Fibroblast of lung (primary cell): ENCODE measurements around the gene MYH15. TPM values are rescaled to one million over a fixed set of nuclear protein-coding genes. Genes with fewer than 3 reads are reported as not detected.

ENCODE experiments used
- DNase-seq, 2 donors: peaks; one replicate each; pipeline versions ENCODE4 v3.0.0 to v3.0.0-alpha.2; 2010; ENCODE audit warnings: low read depth in 2 of 2
- H2AFZ ChIP-seq: 2 replicates; pipeline ENCODE4 v1.5.1; 2012; ENCODE audit warnings: low read length, control low read depth, inconsistent platforms
- H3K27ac ChIP-seq: 2 replicates; pipeline ENCODE4 v1.5.1; 2011; ENCODE audit warnings: low read length, control low read depth; ENCODE audit not compliant: insufficient read depth
- H3K27me3 ChIP-seq: 2 replicates; pipeline ENCODE4 v1.5.1; 2011; ENCODE audit warnings: mild to moderate bottlenecking, low read length; ENCODE audit not compliant: control insufficient read depth, insufficient read depth
- H3K36me3 ChIP-seq: 2 replicates; pipeline ENCODE4 v1.5.1; 2011; ENCODE audit warnings: low read length; ENCODE audit not compliant: control insufficient read depth, insufficient read depth
- H3K4me1 ChIP-seq: 2 replicates; pipeline ENCODE4 v1.5.1; 2011; ENCODE audit warnings: low read length; ENCODE audit not compliant: control insufficient read depth, insufficient read depth; ENCODE audit errors: extremely low read depth
- H3K4me2 ChIP-seq: 2 replicates; pipeline ENCODE4 v1.5.1; 2011; ENCODE audit warnings: low read length, control low read depth; ENCODE audit not compliant: insufficient read depth; ENCODE audit errors: extremely low read depth
- H3K4me3 ChIP-seq, 4 experiments: fragments of 200-600 bp in 1 of 4; sonication (generic) in 1 of 4; replicated peaks in 1 of 4; 2 replicates each; pipeline ENCODE4 v1.5.1; 2011 to 2016; ENCODE audit warnings: low read length in 4 of 4, low read depth in 3 of 4, mild to moderate bottlenecking in 3 of 4, control low read depth in 2 of 4, inconsistent platforms in 1 of 4, mixed read lengths in 1 of 4; ENCODE audit not compliant: insufficient read depth in 1 of 4; ENCODE audit errors: control extremely low read depth in 1 of 4
- H3K79me2 ChIP-seq: 2 replicates; pipeline ENCODE4 v1.5.1; 2012; ENCODE audit warnings: mild to moderate bottlenecking, low read length, inconsistent platforms; ENCODE audit not compliant: control insufficient read depth, insufficient read depth
- H3K9ac ChIP-seq: 2 replicates; pipeline ENCODE4 v1.5.1; 2011; ENCODE audit warnings: mild to moderate bottlenecking, low read length, control low read depth; ENCODE audit not compliant: insufficient read depth
- H3K9me3 ChIP-seq: 2 replicates; pipeline ENCODE4 v1.5.1; 2012; ENCODE audit warnings: low read depth, low read length; ENCODE audit not compliant: control insufficient read depth, insufficient read depth
- H4K20me1 ChIP-seq: 2 replicates; pipeline ENCODE4 v1.5.1; 2011; ENCODE audit warnings: low read length; ENCODE audit not compliant: control insufficient read depth, insufficient read depth; ENCODE audit errors: extremely low read depth
- CTCF ChIP-seq, 2 donors: IDR thresholded peaks in 1 of 2; conservative IDR thresholded peaks in 1 of 2; 1 replicate in 1 of 2; 2 replicates in 1 of 2; pipeline ENCODE4 v1.5.1; 2011 to 2012; ENCODE audit warnings: low read length in 2 of 2, control low read depth in 1 of 2, inconsistent platforms in 1 of 2, low read depth in 1 of 2, mild to moderate bottlenecking in 1 of 2
- EZH2 ChIP-seq: IDR thresholded peaks from 2 replicates; pipeline ENCODE4 v1.5.1; 2012; ENCODE audit warnings: low read length, control low read depth, mild to moderate bottlenecking; ENCODE audit errors: missing control alignments
- polyA plus RNA-seq, 2 donors: library from polyadenylated mRNA; depleted of rRNA in 1 of 2; stranded (reverse) in 1 of 2; unstranded in 1 of 2; fragments of >200 nt; gene quantifications; 2 replicates each; pipeline ENCODE4 v1.2.1, GENCODE V29; 2011 to 2012; ENCODE audit warnings: missing spikeins in 1 of 2
- total RNA-seq: library from RNA; depleted of rRNA; stranded (reverse); fragments of >200 nt; gene quantifications from 2 replicates; pipeline ENCODE4 v1.2.1, GENCODE V29; 2014

Gene MYH15
- total and polyA plus RNA-seq, 2 donors (not counting 1 experiment from before 2014, with no cell fraction given), result 0.05 to 0.17 TPM

GRCh38 chr3:108398510-108398909 lies 111.9 kb downstream of the MYH15 start:
- Histone ChIP-seq H4K20me1 (no peaks in the 10 kb centered on the region), H3K27ac (no peak overlapping the region), H3K4me2 (no peak overlapping the region), H3K4me3 (no peak overlapping the region), H2AFZ (no peak overlapping the region), H3K27me3 (no peaks in the 10 kb centered on the region), H3K79me2 (no peaks in the 10 kb centered on the region), H3K36me3 (no peaks in the 10 kb centered on the region), H3K4me1 (no peaks in the 10 kb centered on the region), H3K9ac (no peak overlapping the region), H3K9me3 (no peaks in the 10 kb centered on the region)
- TF ChIP-seq CTCF (conservative IDR thresholded peaks at IDR 0.05 in 1 of 2, IDR thresholded peaks at IDR 0.05 in 1 of 2; ENCODE audit: low read depth in 1 of 2, low read length in 2 of 2) (no peak), EZH2 (no peak)
- no peak for DNase-seq

GRCh38 chr3:108396336-108396735 lies 114.1 kb downstream of the MYH15 start:
- no peak for DNase-seq
- H3K4me3 ChIP-seq, result no peak overlapping the region
- H3K4me1 ChIP-seq, result no peaks in the 10 kb centered on the region
- no peaks in the 10 kb centered on the region for H3K36me3 ChIP-seq
- no peak overlapping the region for H2AFZ ChIP-seq
- no peak for TF ChIP-seq EZH2
- no peak for TF ChIP-seq CTCF (conservative IDR thresholded peaks at IDR 0.05 in 1 of 2, IDR thresholded peaks at IDR 0.05 in 1 of 2; ENCODE audit: low read depth in 1 of 2, low read length in 2 of 2)
- no peak overlapping the region for H3K4me2 ChIP-seq
- no peaks in the 10 kb centered on the region for H3K9me3 ChIP-seq
- H3K79me2 ChIP-seq, result no peaks in the 10 kb centered on the region
- H3K9ac ChIP-seq, result no peak overlapping the region
- H3K27me3 ChIP-seq, result no peaks in the 10 kb centered on the region
- no peak overlapping the region for H3K27ac ChIP-seq
- H4K20me1 ChIP-seq, result no peaks in the 10 kb centered on the region

- Histone ChIP-seq H3K4me1 (no peaks in the 10 kb centered on the region), H3K9me3 (no peaks in the 10 kb centered on the region), H3K4me2 (no peak overlapping the region), H2AFZ (no peak overlapping the region), H3K27me3 (no peaks in the 10 kb centered on the region), H4K20me1 (no peaks in the 10 kb centered on the region), H3K9ac (no peak overlapping the region), H3K36me3 (no peaks in the 10 kb centered on the region), H3K4me3 (no peak overlapping the region), H3K27ac (no peak overlapping the region), H3K79me2 (no peaks in the 10 kb centered on the region)
- TF ChIP-seq CTCF (conservative IDR thresholded peaks at IDR 0.05 in 1 of 2, IDR thresholded peaks at IDR 0.05 in 1 of 2; ENCODE audit: low read depth in 1 of 2, low read length in 2 of 2) (no peak), EZH2 (no peak)
- DNase-seq, result no peak
Observed at GRCh38 chr3:108394563-108394962, 115.8 kb downstream of the MYH15 start.
